DMS153 (cell line): ENCODE data around the gene RAG2.
"Not testable (repeated sequence)": the region's sequence is repeated elsewhere in the genome, so short reads cannot be mapped to it uniquely, and the experiment has no call there.

Experiments used
- DNase-seq: peaks from one replicate; lab custom pipeline; 2025; lab: John Stamatoyannopoulos, UW

Gene RAG2

DNA sequence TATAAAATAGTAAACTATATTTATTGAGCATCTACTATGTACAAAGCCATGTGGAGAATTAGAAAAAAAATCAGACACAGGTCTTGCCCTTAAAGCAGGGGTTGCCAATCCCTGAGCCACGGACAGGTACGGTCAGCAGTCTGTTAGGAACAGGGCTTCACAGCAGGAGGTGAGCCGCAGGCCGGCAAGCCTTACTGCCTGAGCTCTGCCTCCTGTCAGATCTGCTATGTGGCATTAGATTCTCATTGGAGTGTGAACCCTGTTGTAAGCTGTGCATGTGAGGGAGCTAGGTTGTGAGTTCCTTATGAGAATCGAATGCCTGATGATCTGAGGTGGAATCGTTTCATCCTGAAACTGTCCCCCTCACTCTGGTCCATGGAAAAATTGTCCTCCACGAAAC is 2.1 kb upstream of the RAG2 start:
- DNase-seq, result no peak

DNA sequence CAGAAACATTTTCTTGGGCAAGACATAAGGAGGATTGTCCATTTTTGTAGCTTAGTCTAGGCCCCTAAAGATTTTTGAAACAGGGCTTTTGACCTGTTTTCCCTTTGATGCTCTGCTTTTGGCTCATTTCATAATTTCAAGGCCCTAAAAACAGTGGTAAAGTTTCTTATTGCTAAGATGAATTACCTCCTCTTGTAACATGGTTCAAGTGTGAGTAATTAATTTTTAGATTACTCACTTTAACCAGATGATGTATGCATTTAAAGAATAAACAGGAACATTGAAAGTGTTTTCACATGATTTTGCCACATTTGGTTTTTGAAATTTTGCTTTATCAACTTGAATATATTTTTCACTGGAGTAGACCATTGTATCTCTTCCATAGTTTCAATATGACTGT is 1.2 kb downstream of the RAG2 start:
- no peak for DNase-seq

DNA sequence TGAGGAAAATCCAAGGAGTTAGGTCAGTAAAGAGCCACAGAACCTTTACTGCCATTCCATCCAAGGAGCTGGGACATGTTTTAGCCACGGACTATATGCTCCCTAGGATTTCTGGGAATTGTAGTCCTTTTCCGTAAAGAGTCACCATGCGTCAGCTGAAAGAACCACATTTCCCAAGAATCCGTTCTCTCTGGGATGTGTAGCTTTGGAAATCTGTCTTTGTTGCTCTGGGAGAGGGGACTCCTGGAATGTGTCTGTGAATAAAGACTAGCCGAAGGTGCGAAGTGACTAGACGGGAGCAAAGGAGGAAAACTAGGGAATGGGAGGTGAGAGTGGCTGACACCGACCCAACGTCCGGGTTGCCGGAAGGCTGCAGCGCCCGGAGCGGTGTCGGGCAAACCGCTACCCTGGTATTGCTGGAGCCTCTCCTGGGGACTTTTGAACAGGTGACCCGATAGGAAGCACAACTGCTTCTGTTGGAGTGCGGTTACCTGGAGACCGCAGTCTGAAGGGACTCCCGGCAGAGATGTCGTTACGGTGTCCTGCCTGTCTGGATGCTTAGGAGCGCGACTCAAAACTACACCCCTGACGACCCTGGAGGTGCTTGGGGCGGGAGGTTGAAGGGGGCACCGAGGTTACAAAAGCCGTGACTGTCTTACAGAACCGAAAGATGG is 3.6 kb downstream of the RAG2 start, which contains the start of gene IFTAP:
TSS of gene IFTAP (plus strand) at position 187 of the 674 bp plus-strand sequence. CDS start 15,602 bp downstream, outside the sequence.
- peak; percentile 92 for DNase-seq

DNA sequence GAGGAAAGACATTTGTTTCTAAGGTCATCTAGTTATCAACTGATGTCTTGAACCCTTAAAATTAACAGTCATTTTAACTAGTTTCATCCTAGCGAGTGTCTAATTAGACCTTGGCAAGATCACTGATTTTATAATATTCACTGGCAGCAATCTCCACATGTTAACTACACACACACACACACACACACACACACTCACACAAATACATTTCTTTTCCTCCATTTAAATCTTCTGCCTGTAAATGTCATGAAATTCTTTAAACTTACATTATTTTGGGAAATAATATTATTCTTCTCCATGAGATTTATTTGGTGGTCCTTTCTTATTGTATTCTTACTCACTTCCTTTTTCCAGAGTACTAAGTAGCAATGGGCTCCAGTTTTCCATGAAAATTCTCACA is 6.6 kb downstream of the RAG2 start:
- DNase-seq, result no peak

DNA sequence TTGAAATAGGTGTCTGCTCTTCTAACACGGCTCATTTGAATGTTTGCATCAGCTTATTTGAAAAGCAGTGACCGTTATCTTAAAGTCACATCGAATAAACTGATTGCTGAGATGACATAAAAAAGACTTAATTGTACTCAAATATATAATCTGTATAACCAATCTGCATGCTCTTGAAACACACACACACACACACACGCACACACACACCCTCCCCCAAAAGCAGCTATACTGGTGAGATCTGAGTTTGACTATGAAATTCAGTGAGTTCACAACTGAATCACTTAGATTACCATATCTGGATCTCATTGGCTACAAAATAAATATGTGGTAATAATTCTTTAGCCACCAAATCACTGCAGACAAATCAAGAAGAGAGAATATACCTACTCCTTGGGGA is 7.5 kb downstream of the RAG2 start:
- no peak for DNase-seq

DNA sequence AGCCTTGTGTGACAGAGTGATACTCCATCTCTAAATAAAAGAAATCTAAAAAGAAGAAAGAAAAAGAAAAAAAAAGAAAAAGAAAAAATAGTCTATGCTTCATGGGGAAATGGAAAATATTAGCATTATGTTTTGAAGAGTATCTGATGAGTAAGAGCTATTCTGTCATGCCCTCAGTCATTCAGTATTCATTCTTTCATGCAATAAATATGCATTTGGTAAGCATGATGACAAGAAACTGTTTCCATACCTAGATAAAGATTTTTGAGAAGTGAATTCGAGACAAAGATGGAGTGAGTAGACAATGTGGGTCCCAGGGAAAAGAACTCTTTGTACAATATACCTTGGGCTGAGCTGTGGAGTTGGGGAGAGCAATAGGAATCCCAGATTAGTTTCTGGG is 9.9 kb downstream of the RAG2 start:
- DNase-seq, result no peak

DNA sequence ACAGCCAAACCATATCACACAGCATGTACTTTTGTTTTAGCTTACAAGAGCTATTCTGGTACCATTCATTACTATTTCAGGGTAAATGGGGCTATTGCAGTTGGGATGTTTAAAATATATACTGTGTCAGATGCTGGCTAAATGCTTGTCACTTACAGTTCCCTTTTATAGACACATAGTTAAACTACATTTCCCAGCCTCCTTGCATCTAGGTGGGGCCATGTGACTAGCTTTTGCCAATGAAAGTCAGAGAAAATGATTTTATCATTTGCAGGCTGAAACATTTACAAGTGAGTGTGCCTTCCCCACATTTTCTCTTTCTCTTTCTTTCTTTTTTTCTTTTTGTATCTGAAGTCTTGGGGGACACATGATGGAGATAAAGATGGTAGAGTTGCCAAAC is 11.5 kb downstream of the RAG2 start:
- DNase-seq, result no peak

DNA sequence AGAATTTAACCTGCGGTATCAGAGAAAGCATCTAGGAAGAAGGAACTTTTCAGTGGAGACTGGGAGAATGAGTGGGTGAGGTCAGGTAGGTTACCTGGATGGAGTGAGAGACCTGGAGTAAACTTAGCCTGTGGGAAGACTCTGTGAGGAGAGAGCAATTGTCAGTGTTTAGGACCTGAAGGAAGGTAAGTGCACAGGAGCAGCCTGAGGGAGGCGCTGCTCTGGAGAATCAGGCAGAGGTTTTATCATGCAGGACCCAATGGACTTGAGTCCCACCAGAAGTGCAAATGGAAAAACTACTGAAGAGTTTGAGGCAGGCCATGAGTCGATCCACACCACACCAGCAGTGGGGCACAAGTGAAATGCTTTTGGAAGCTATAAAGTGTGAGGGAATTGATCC is 14.4 kb downstream of the RAG2 start:
- DNase-seq, result no peak

DNA sequence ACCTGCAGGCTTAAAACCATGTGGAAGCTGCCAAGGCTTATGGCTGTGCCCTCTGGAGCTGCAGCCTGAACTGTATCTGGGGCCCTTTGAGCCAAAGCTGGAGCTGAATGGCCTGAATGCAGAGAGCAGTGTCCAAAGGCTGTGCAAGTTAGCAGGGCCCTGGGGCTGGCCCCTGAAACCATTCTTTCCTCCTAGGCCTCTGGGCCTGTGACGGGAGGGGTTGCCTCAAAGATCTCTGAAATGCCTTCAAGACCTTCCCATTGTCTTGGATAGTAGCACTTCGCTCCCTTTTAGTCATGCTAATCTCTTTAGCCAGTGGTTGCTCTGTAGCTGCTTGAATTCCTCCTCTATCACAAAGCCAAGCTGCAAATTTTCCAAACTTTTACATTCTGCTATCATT is 16.5 kb downstream of the RAG2 start:
- no peak for DNase-seq

DNA sequence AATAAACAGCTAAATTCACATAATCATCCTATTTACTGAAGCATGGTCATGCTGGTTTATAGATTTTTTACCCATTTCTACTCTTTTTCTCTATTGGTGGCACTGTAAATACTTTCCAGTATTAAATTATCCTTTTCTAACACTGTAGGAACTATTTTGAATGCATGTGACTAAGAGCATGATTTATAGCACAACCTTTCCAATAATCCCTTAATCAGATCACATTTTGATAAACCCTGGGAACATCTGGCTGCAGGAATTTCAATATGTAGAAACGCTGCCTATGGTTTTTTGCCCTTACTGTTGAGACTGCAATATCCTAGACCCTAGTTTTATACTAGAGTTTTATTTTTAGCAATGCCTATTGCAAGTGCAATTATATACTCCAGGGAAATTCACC is 19.6 kb downstream of the RAG2 start:
- DNase-seq, result no peak

DNA sequence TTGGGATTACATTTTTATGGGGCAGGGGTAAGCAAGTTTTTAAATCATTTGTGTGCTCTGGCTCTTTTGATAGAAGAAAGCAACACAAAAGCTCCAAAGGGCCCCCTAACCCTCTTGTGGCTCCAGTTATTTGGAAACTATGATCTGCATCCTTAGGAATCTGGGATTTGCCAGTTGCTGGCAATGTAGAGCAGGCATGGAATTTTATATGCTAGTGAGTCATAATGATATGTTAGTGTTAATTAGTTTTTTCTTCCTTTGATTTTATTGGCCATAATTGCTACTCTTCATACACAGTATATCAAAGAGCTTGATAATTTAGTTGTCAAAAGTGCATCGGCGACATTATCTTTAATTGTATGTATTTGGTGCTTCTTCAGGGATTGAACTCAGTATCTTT is 20.2 kb downstream of the RAG2 start:
- DNase-seq, result no peak

DNA sequence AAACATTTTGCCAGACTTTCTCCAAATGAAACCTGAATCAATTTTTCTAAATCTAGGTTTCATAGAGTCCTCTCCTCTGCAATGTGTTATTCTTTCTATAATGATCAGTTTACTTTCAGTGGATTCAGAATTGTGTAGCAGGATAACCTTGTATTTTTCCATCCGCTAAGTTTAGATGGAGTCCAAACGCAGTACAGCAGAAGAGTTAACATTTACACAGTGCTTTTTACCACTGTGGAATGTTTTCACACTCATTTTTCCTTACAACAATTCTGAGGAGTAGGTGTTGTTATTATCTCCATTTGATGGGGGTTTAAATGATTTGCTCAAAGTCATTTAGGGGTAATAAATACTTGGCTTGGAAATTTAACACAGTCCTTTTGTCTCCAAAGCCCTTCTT is 20.7 kb downstream of the RAG2 start:
- DNase-seq, result no peak

DNA sequence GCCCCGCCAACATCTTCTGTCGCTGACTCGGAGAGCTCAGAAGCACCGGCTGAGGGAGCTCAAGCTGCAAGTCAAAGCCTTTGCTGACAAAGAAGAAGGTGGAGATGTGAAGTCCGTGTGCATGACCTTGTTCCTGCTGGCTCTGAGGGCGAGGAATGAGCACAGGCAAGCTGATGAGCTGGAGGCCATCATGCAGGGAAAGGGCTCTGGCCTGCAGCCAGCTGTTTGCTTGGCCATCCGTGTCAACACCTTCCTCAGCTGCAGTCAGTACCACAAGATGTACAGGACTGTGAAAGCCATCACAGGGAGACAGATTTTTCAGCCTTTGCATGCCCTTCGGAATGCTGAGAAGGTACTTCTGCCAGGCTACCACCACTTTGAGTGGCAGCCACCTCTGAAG is 23.6 kb downstream of the RAG2 start:
- DNase-seq, result no peak

DNA sequence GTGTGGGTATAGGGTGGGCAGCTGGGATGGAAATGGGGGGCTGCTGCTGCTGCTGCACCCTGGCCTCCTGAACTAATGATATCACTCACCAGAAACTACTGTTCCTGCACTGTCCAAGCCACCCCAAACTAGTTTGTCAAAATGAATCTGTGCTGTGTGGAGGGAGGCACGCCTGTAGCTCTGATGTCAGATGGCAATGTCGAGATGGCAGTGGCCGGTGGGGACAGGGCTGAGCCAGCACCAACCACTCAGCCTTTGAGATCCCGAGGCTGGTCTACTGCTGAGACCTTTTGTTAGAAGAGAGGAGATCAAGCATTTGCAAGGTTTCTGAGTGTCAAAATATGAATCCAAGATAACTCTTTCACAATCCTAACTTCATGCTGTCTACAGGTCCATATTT is 28.9 kb downstream of the RAG2 start:
- no peak for DNase-seq

DNA sequence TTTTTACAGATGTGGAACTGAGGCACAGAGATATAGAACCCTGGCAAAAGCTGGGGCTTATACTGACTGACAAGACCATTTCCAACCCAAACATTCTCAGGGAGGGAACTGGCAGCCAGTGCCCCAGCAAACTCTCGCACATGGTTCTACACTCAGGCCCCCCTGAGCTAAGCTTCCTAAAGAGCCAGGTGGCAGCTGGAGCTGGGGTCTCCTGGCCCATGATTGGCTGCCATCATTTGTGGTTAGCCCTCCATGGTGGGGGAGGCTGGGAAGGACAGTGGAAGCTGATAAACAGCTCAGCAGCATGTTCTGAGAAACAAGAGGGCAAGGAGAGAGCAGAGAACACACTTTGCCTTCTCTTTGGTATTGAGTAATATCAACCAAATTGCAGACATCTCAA is 30.3 kb downstream of the RAG2 start, which contains the start of gene RAG1:
TSS of gene RAG1 (plus strand) at position 314 of the 400 bp plus-strand sequence. CDS start 5,298 bp downstream, outside the sequence.
- no peak for DNase-seq

DNA sequence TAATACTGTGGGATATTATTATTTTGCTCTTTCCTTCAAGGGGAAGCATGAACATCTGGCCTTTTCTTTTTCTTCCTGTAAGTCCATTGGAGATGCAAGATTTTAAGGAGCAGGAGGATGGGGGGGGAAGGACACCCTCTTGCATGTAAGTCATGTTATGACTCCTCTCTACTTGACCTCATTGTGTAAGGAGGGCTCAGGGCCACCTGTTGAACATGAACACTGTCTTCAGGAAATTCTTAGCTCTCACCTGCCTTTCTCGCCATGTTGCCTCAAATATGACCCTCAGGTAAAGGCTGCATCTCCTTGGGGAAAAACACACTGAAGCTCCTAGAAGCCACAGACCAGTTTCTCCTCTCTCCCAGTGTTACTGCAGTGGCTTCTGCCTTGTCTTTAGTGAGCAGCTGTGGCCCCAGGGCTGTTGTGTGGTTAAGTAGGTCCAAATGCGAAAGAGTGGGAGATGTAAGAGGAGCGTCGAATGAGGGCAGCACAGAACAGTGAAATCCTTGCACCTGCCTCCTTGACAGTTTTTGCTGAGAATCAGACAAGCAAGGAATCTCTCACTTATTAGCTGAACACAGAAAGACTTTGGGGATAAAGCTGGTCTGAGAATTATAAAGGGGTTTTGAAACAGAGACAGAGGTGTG is 31.5 kb downstream of the RAG2 start:
- DNase-seq, result no peak

DNA sequence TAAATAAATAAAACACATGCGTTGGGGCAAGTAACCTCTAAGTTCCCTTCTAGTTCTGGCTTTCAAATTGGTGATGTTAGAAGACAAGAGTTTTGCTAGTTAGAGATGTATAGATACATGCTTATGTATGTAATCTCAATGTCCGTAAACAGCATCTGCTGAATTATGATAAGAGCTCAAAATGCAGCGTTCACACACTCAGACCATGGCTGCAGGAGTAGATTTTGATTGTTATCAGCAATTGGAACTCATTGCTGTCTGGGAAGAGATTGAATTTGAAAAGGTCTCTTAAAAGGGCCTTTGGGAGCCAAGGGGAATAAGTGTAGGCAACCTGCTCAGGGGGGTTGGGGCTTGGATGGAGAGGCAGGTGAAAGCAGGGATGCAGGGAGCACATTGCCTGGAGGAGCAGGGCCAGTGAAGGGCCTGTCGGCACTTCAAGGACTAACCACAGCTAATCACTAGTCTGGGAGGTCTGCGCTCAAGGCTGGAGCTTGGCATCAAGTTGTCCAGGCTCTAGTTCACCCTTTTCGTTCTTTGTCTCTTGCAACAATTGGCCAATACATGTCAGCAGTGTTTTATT is 32.9 kb downstream of the RAG2 start:
- DNase-seq, result no peak

DNA sequence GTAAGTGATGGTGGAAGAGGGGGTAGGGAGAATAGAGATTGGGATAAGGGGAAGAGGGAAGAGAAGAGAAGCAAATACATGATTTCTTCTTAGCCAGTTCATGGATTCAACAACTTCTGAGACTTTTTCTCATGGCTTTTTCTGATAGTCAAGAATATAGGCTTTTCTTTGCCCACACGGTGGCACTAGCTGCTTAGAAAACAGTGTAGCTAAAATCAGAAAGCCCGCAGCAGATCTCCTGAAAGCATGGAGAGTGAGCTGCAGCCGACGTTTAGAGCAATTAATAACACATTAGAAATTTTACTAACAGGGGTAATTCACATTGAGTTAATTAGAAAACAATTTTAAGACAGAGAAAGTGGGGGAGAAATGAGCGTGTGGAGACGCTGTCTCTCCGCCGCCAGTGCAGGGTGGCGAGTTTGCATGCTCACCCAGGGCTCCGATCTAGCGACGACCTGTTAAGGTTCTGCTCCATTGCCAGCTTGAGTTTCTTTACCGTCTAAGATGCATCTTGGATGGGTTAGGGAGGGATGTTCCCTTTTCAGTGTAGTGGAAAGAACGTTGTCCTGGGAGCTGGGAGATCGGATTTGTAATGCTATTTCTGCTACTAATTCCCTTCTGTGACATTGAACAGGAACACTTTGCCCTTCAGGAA is 33.5 kb downstream of the RAG2 start:
- DNase-seq, result peak; percentile 5

DNA sequence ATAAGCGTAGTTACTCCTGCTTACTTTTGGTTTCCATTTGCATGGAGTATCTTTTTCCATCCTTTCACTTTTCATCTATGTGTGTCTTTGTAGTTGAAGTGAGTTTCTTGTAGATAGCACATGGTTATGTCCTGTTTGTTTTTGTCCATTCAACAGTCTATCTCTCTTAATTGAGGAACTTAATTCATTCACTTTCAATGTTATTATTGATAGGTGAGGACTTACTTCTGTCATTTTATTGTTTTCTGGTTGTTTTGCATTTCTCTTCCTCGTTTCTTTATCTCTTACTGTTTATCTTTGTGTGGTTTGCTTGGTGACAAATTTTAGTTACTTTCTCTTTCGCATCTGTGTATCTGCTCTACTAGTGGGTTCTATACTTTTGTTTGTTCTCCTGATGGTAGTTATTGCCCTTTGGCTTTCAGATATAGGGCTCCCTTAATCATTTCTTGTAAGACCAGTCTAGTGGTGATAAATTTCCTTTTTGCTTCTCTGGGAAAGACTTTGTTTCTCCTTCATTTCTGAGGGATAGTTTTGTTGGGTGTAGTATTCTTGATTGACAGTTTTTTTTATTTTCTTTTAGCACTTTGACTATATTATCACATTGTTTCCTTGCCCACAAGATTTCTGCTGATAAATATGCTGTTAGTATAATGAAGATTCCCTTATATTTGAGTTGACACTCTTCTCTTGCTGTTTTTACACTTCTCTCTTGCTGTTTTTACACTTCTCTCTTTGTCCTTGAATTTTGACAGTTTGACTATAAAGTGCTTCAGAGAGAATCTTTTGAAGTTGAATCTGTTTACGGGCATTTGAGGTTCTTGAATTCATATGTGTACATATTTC is 39.2 kb downstream of the RAG2 start:
- no peak for DNase-seq

DNA sequence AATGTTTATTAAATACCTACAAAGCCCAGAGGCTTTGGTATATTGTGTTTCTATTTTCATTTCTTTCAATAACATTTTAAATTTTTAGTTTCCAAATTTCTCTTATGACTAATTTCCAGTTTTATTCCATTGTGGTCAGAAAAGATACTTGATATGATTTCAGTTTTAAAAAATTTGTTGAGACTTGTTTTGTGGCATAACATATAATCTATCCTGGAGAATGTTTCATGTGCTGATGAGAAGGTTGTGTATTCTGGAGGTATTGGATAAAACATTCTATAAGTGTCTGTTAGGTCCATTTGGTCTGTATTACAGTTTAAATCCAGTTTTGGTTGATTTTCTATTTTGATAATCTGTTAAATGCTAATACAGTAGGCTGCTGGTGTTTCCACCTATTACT is 40.0 kb downstream of the RAG2 start:
- no peak for DNase-seq

DNA sequence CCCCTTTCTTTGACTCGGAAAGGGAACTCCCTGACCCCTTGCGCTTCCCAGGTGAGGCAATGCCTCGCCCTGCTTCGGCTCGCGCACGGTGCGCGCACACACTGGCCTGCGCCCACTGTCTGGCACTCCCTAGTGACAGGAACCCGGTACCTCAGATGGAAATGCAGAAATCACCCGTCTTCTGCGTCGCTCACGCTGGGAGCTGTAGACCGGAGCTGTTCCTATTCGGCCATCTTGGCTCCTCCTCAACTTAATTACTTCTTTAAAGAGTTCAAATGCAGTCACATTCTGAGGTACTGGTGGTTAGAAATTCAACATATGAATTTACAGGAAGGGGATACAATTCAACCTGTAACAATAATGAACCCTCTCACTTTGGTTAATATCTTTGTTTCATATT is 40.6 kb downstream of the RAG2 start:
- not testable (repeated sequence) for DNase-seq
